Vagina (tissue), 2 donors: Measurements from ENCODE around the gene KPNB1. TPM values are rescaled to one million over a fixed set of nuclear protein-coding genes. Genes with fewer than 3 reads are reported as not detected.
A peak's percentile ranks its signal among the peaks of the same experiment; 100 is the strongest.

Source experiments
- DNase-seq, 2 donors: peaks; one replicate each; pipeline ENCODE4 v3.0.0-alpha.2; 2017; ENCODE audit errors: extremely low spot score in 2 of 2
- H3K27ac ChIP-seq: fragments of 200-600 bp; sonication (generic); one replicate; pipeline ENCODE4 v1.5.1; 2019
- H3K27me3 ChIP-seq: fragments of 200-600 bp; sonication (generic); one replicate; pipeline ENCODE4 v1.5.1; 2019
- H3K36me3 ChIP-seq, 2 donors: fragments of 200-600 bp; sonication (generic); one replicate each; pipeline ENCODE4 v1.5.1; 2017 to 2019
- H3K4me1 ChIP-seq: fragments of 200-600 bp; sonication (generic); one replicate; pipeline ENCODE4 v1.5.1; 2019
- H3K4me3 ChIP-seq, 2 donors: fragments of 200-600 bp; sonication (generic); 1 replicate in 1 of 2; 2 replicates in 1 of 2; pipeline ENCODE4 v1.5.1; 2016 to 2019
- H3K9me3 ChIP-seq: fragments of 200-600 bp; sonication (generic); one replicate; pipeline ENCODE4 v1.5.1; 2019
- CTCF ChIP-seq, 3 experiments: fragments of 450-650 bp in 2 of 3; fragments of 200-600 bp in 1 of 3; sonication (generic) in 1 of 3; IDR thresholded peaks; one replicate each; pipeline ENCODE4 v1.5.1; 2017 to 2019; ENCODE audit warnings: antibody characterized with exemption in 3 of 3, mild to moderate bottlenecking in 2 of 3, moderate library complexity in 2 of 3
- POLR2A ChIP-seq, 2 donors: fragments of 450-650 bp; IDR thresholded peaks; one replicate each; pipeline ENCODE4 v1.6.1; 2017; ENCODE audit warnings: antibody characterized with exemption in 2 of 2, mild to moderate bottlenecking in 2 of 2, moderate library complexity in 2 of 2
- POLR2AphosphoS5 ChIP-seq, 2 donors: sonication (generic); formaldehyde crosslinking; IDR thresholded peaks; one replicate each; pipeline ENCODE4 v1.9.0; 2017; ENCODE audit warnings: antibody characterized with exemption in 2 of 2, mild to moderate bottlenecking in 2 of 2, low read depth in 1 of 2; ENCODE audit not compliant: insufficient read depth in 1 of 2
- intact Hi-C: fragments of 100-400 bp; cut with DNase I; formaldehyde crosslinking; loops from one replicate; pipeline ENCODE4 v1.15.1; 2023
- total RNA-seq: library from RNA; depleted of rRNA; stranded (reverse); fragments of >200 nt; gene quantifications from one replicate; pipeline ENCODE4 v1.2.3, GENCODE V29; 2016

The KPNB1 gene
- total RNA-seq, 1 donor from 2014 or later: 157 TPM

GRCh38 chr17:47700471-47701449, 51.0 kb downstream of the KPNB1 start:
- no peak for TF ChIP-seq CTCF (IDR thresholded peaks at IDR 0.05)
- intact Hi-C loops: no loop called here
- no peaks in the 10 kb centered on the region for H3K9me3 ChIP-seq
- H3K36me3 ChIP-seq: peaks cover 0 to 5% of the 10 kb centered on the region in 2 donors
- no peak for DNase-seq
- H3K4me3 ChIP-seq: no peak overlapping the region
- H3K27me3 ChIP-seq: no peaks in the 10 kb centered on the region
- H3K4me1 ChIP-seq: peaks cover 12% of the 10 kb centered on the region
- no peak overlapping the region for H3K27ac ChIP-seq

GRCh38 chr17:47701608-47702007, 51.9 kb downstream of the KPNB1 start:
- DNase-seq: no peak
- Histone ChIP-seq H3K27me3 (no peaks in the 10 kb centered on the region), H3K4me1 (peaks cover 10% of the 10 kb centered on the region), H3K36me3 (peaks cover 0 to 5% of the 10 kb centered on the region in 2 donors), H3K4me3 (no peak overlapping the region), H3K9me3 (no peaks in the 10 kb centered on the region), H3K27ac (no peak overlapping the region)
- TF ChIP-seq POLR2A (IDR thresholded peaks at IDR 0.05) (no peak), POLR2AphosphoS5 (IDR thresholded peaks at IDR 0.05; ENCODE audit: insufficient read depth in 1 of 2, low read depth in 1 of 2) (no peak), CTCF (IDR thresholded peaks at IDR 0.05) (no peak)
- intact Hi-C loops: no loop called here

- intact Hi-C loops: no loop called here
- peaks cover 0 to 5% of the 10 kb centered on the region in 2 donors for H3K36me3 ChIP-seq
- H3K27ac ChIP-seq: no peak overlapping the region
- H3K4me1 ChIP-seq: peaks cover 11% of the 10 kb centered on the region
- no peak overlapping the region for H3K4me3 ChIP-seq
- TF ChIP-seq CTCF (IDR thresholded peaks at IDR 0.05) (no peak), POLR2AphosphoS5 (IDR thresholded peaks at IDR 0.05; ENCODE audit: insufficient read depth in 1 of 2, low read depth in 1 of 2) (no peak)
- DNase-seq: no peak
- H3K9me3 ChIP-seq: no peaks in the 10 kb centered on the region
- no peaks in the 10 kb centered on the region for H3K27me3 ChIP-seq
Measured at GRCh38 chr17:47702391-47702995, 52.8 kb downstream of the KPNB1 start.

GRCh38 chr17:47703191-47703591, 53.5 kb downstream of the KPNB1 start:
- H3K4me3 ChIP-seq: no peak overlapping the region
- intact Hi-C loops: no loop called here
- H3K27ac ChIP-seq: no peak overlapping the region
- no peak for DNase-seq
- TF ChIP-seq POLR2AphosphoS5 (IDR thresholded peaks at IDR 0.05; ENCODE audit: insufficient read depth in 1 of 2, low read depth in 1 of 2): peak in 1 of 2 donors; percentile 10
- TF ChIP-seq POLR2A (IDR thresholded peaks at IDR 0.05): no peak
- no peaks in the 10 kb centered on the region for H3K9me3 ChIP-seq
- peaks cover 11% of the 10 kb centered on the region for H3K4me1 ChIP-seq
- peaks cover 0 to 5% of the 10 kb centered on the region in 2 donors for H3K36me3 ChIP-seq
- H3K27me3 ChIP-seq: no peaks in the 10 kb centered on the region

GRCh38 chr17:47703671-47704070, 54.0 kb downstream of the KPNB1 start:
- peaks cover 11% of the 10 kb centered on the region for H3K4me1 ChIP-seq
- H3K27ac ChIP-seq: no peak overlapping the region
- H3K27me3 ChIP-seq: no peaks in the 10 kb centered on the region
- TF ChIP-seq CTCF (IDR thresholded peaks at IDR 0.05) (no peak), POLR2A (IDR thresholded peaks at IDR 0.05) (no peak), POLR2AphosphoS5 (IDR thresholded peaks at IDR 0.05; ENCODE audit: insufficient read depth in 1 of 2, low read depth in 1 of 2) (no peak)
- no peak overlapping the region for H3K4me3 ChIP-seq
- DNase-seq: no peak
- H3K36me3 ChIP-seq: peaks cover 0 to 5% of the 10 kb centered on the region in 2 donors
- H3K9me3 ChIP-seq: no peaks in the 10 kb centered on the region
- intact Hi-C loops: no loop called here
